Measurements from ENCODE around the gene MAP4K2. TPM values are rescaled to one million over a fixed set of nuclear protein-coding genes. Genes with fewer than 3 reads are reported as not detected.

The MAP4K2 gene
- total RNA-seq, 1 donor from 2014 or later, result 7.5 TPM

DNA sequence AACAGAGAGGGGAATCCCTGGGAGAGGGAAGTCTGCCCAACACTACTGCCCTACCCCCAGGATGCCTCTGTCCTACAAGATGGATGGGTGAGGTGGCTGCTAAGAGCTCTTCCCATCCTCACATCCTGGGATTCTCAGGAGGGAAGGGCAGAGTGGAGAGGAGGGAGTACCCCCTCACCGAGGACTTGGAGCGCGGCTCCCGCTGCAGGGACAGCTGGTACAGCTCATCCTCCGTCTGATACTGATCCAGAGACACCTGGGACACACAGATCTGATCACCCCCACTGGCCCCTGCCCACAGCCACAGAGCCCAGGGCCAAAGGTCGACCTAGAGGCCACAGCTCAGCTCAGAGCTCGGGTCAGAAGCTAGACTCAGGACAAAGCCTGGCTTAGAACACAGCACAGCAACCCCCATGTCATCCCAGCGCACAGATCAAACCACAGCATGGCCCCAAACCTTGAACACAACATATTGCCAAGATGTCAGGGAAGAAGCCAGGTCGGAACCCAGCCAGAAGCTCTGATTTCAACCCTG, 67.2 kb downstream of the MAP4K2 start:
- Histone ChIP-seq H3K36me3 (peaks cover 46% of the 10 kb centered on the region), H3K9me3 (replicated peaks) (no peaks in the 10 kb centered on the region), H3K27me3 (ENCODE audit: low read depth) (no peaks in the 10 kb centered on the region), H3K4me3 (no peak overlapping the region), H3K27ac (replicated peaks) (no peak overlapping the region), H3K4me1 (no peaks in the 10 kb centered on the region)
- TF ChIP-seq, protein P1, sequence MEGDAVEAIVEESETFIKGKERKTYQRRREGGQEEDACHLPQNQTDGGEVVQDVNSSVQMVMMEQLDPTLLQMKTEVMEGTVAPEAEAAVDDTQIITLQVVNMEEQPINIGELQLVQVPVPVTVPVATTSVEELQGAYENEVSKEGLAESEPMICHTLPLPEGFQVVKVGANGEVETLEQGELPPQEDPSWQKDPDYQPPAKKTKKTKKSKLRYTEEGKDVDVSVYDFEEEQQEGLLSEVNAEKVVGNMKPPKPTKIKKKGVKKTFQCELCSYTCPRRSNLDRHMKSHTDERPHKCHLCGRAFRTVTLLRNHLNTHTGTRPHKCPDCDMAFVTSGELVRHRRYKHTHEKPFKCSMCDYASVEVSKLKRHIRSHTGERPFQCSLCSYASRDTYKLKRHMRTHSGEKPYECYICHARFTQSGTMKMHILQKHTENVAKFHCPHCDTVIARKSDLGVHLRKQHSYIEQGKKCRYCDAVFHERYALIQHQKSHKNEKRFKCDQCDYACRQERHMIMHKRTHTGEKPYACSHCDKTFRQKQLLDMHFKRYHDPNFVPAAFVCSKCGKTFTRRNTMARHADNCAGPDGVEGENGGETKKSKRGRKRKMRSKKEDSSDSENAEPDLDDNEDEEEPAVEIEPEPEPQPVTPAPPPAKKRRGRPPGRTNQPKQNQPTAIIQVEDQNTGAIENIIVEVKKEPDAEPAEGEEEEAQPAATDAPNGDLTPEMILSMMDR (IDR thresholded peaks at IDR 0.05; ENCODE audit: borderline replicate concordance), result no peak
- intact Hi-C loops (cut with micrococcal nuclease), result no loop called here
- DNase-seq, result no peak

Other genes with a start within 250 kb of the MAP4K2 start
- not detected for gene SLC22A11, start 247.3 kb downstream of the MAP4K2 start, total RNA-seq
- not detected for gene SLC22A12, start 212.0 kb downstream of the MAP4K2 start, total RNA-seq
- gene NRXN2, start 80.0 kb downstream of the MAP4K2 start, total RNA-seq, result 0.71 TPM
- 21.1 TPM for gene RASGRP2, start 59.1 kb downstream of the MAP4K2 start, total RNA-seq
- gene PYGM, start 43.2 kb downstream of the MAP4K2 start, total RNA-seq, result 89.5 TPM
- gene SF1, start 24.7 kb downstream of the MAP4K2 start, total RNA-seq, result 188 TPM
- gene MEN1, start 7.3 kb upstream of the MAP4K2 start, total RNA-seq, result 8.7 TPM
- gene CDC42BPG, start 41.4 kb upstream of the MAP4K2 start, total RNA-seq, result 1.1 TPM
- 40.3 TPM for gene EHD1, start 75.4 kb upstream of the MAP4K2 start, total RNA-seq
- gene ATG2A, start 114.0 kb upstream of the MAP4K2 start, total RNA-seq, result 13.1 TPM
- gene PPP2R5B, start 121.5 kb upstream of the MAP4K2 start, total RNA-seq, result 22.5 TPM
- gene GPHA2, start 132.7 kb upstream of the MAP4K2 start, total RNA-seq, result not detected
- not detected for gene MAJIN, start 168.9 kb upstream of the MAP4K2 start, total RNA-seq
- gene BATF2, start 193.8 kb upstream of the MAP4K2 start, total RNA-seq, result 1.3 TPM
- 128 TPM for gene ARL2, start 210.9 kb upstream of the MAP4K2 start, total RNA-seq
- 15.7 TPM for gene SNX15, start 224.2 kb upstream of the MAP4K2 start, total RNA-seq
- gene SAC3D1, start 238.0 kb upstream of the MAP4K2 start, total RNA-seq, result 5.6 TPM

Measured in left ventricle myocardium inferior (tissue), 1 donor.